Type B pancreatic cell (in vitro differentiated cells): ENCODE results near the gene NUSAP1. TPM values are rescaled to one million over a fixed set of nuclear protein-coding genes. Genes with fewer than 3 reads are reported as not detected.
"Not testable (repeated sequence)": the region's sequence is repeated elsewhere in the genome, so short reads cannot be mapped to it uniquely, and the experiment has no call there.

Experiments used
- DNase-seq: peaks from one replicate; pipeline ENCODE4 v3.0.0; 2021; ENCODE audit warnings: mixed read lengths; ENCODE audit not compliant: unreplicated experiment; ENCODE audit errors: extremely low spot score
- H3K27ac Mint-ChIP-seq: 2 replicates; pipeline ENCODE4 v1.8.0; 2021; ENCODE audit warnings: mild to moderate bottlenecking, mixed read lengths
- H3K27me3 Mint-ChIP-seq: 2 replicates; pipeline ENCODE4 v1.8.0; 2021; ENCODE audit warnings: mixed read lengths
- H3K36me3 Mint-ChIP-seq: 2 replicates; pipeline ENCODE4 v1.8.0; 2021; ENCODE audit warnings: mixed read lengths
- H3K4me1 Mint-ChIP-seq: one replicate; pipeline ENCODE4 v1.8.0; 2021; ENCODE audit warnings: mixed read lengths; ENCODE audit not compliant: unreplicated experiment
- H3K4me3 Mint-ChIP-seq: 2 replicates; pipeline ENCODE4 v1.8.0; 2021; ENCODE audit warnings: mild to moderate bottlenecking, mixed read lengths
- H3K9me3 Mint-ChIP-seq: 2 replicates; pipeline ENCODE4 v1.8.0; 2021; ENCODE audit warnings: mixed read lengths
- CTCF ChIP-seq: fragments of 200-600 bp; sonication (generic); conservative IDR thresholded peaks from 2 replicates; pipeline ENCODE4 v1.5.0; 2021; ENCODE audit warnings: antibody characterized with exemption, mild to moderate bottlenecking
- total RNA-seq: library from RNA; stranded (reverse); gene quantifications from 2 replicates; pipeline ENCODE4 v1.2.1, GENCODE V29; 2021; ENCODE audit warnings: low replicate concordance

NUSAP1 gene
- total RNA-seq, 1 donor from 2014 or later = 113 TPM

- Mint-ChIP-seq H3K36me3 (peaks cover 24% of the 10 kb centered on the region), H3K9me3 (no peaks in the 10 kb centered on the region), H3K27me3 (no peaks in the 10 kb centered on the region), H3K27ac (no peak overlapping the region), H3K4me3 (no peak overlapping the region), H3K4me1 (no peaks in the 10 kb centered on the region)
- no peak for DNase-seq
- no peak for TF ChIP-seq CTCF
These were observed 17.5 kb downstream of the NUSAP1 start for GRCh38 chr15:41350057-41350717.

- Mint-ChIP-seq H3K36me3 (peaks cover 22% of the 10 kb centered on the region), H3K4me1 (no peaks in the 10 kb centered on the region), H3K27me3 (no peaks in the 10 kb centered on the region), H3K27ac (no peak overlapping the region), H3K9me3 (no peaks in the 10 kb centered on the region), H3K4me3 (no peak overlapping the region)
- no peak for TF ChIP-seq CTCF
- no peak for DNase-seq
These were observed 21.7 kb downstream of the NUSAP1 start for GRCh38 chr15:41354371-41354770.

- H3K27ac Mint-ChIP-seq = no peak overlapping the region
- H3K36me3 Mint-ChIP-seq = peaks cover 13% of the 10 kb centered on the region
- DNase-seq = no peak
- no peaks in the 10 kb centered on the region for H3K4me1 Mint-ChIP-seq
- no peaks in the 10 kb centered on the region for H3K27me3 Mint-ChIP-seq
- H3K9me3 Mint-ChIP-seq = no peaks in the 10 kb centered on the region
- no peak for TF ChIP-seq CTCF
- no peak overlapping the region for H3K4me3 Mint-ChIP-seq
These were observed 34.7 kb downstream of the NUSAP1 start for GRCh38 chr15:41367418-41367817.

GRCh38 chr15:41377978-41378377 lies 45.3 kb downstream of the NUSAP1 start:
- H3K4me1 Mint-ChIP-seq = no peaks in the 10 kb centered on the region
- H3K9me3 Mint-ChIP-seq = no peaks in the 10 kb centered on the region
- no peak for DNase-seq
- no peaks in the 10 kb centered on the region for H3K27me3 Mint-ChIP-seq
- peaks cover 15% of the 10 kb centered on the region for H3K36me3 Mint-ChIP-seq
- H3K27ac Mint-ChIP-seq = no peak overlapping the region
- H3K4me3 Mint-ChIP-seq = no peak overlapping the region
- no peak for TF ChIP-seq CTCF

GRCh38 chr15:41383974-41384749 lies 51.5 kb downstream of the NUSAP1 start:
- not testable (repeated sequence) for H3K27me3 Mint-ChIP-seq, H3K27ac Mint-ChIP-seq, H3K9me3 Mint-ChIP-seq, DNase-seq, H3K4me1 Mint-ChIP-seq, H3K4me3 Mint-ChIP-seq
- peaks cover 14% of the 10 kb centered on the region for H3K36me3 Mint-ChIP-seq

- TF ChIP-seq CTCF = no peak
- H3K36me3 Mint-ChIP-seq = peaks cover 10% of the 10 kb centered on the region
- H3K4me3 Mint-ChIP-seq = no peak overlapping the region
- H3K4me1 Mint-ChIP-seq = no peaks in the 10 kb centered on the region
- H3K27ac Mint-ChIP-seq = no peak overlapping the region
- no peaks in the 10 kb centered on the region for H3K27me3 Mint-ChIP-seq
- H3K9me3 Mint-ChIP-seq = no peaks in the 10 kb centered on the region
- DNase-seq = no peak
These were observed 55.0 kb downstream of the NUSAP1 start for GRCh38 chr15:41387646-41388045.
